Vagina (tissue), 2 donors: ENCODE measurements around the gene DNAJC3.

Experiments used
- CTCF ChIP-seq, 3 experiments: fragments of 450-650 bp in 2 of 3; fragments of 200-600 bp in 1 of 3; sonication (generic) in 1 of 3; IDR thresholded peaks; one replicate each; pipeline ENCODE4 v1.5.1; 2017 to 2019; ENCODE audit warnings: antibody characterized with exemption in 3 of 3, mild to moderate bottlenecking in 2 of 3, moderate library complexity in 2 of 3
- POLR2A ChIP-seq, 2 donors: fragments of 450-650 bp; IDR thresholded peaks; one replicate each; pipeline ENCODE4 v1.6.1; 2017; ENCODE audit warnings: antibody characterized with exemption in 2 of 2, mild to moderate bottlenecking in 2 of 2, moderate library complexity in 2 of 2
- POLR2AphosphoS5 ChIP-seq, 2 donors: sonication (generic); formaldehyde crosslinking; IDR thresholded peaks; one replicate each; pipeline ENCODE4 v1.9.0; 2017; ENCODE audit warnings: antibody characterized with exemption in 2 of 2, mild to moderate bottlenecking in 2 of 2, low read depth in 1 of 2; ENCODE audit not compliant: insufficient read depth in 1 of 2

- TF ChIP-seq CTCF (IDR thresholded peaks at IDR 0.05) = no peak
- TF ChIP-seq POLR2AphosphoS5 (IDR thresholded peaks at IDR 0.05; ENCODE audit: insufficient read depth in 1 of 2, low read depth in 1 of 2) = no peak
- TF ChIP-seq POLR2A (IDR thresholded peaks at IDR 0.05) = no peak
Observed at GRCh38 chr13:95722241-95722640, 45.3 kb downstream of the DNAJC3 start.
